ENCODE results near the gene SMIM7. TPM values are rescaled to one million over a fixed set of nuclear protein-coding genes. Genes with fewer than 3 reads are reported as not detected.

Gene SMIM7
- total RNA-seq, 1 donor from 2014 or later, result 75.3 TPM

DNA sequence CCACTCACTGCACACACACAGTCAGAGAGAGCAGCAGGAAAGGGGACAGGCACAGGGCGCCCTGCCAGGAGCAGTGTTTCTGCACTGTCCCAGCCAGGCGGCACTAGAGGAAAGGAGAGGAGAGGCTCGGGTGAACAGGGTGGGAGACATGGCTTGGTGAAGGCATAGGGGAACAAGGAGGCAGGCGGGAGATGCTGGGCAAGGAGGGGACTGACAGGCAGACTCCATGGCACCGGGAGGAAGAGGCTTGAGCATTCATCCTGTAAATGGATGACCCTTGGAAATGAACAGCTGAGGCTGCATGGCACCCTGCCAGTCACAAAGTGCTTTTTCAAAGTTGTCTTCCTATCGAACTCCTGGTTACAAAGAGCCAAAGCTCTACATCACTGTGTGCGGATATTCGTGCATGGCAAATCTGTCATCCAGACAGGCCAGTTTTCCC lies 54.4 kb downstream of the SMIM7 start:
- TF ChIP-seq, protein P1, sequence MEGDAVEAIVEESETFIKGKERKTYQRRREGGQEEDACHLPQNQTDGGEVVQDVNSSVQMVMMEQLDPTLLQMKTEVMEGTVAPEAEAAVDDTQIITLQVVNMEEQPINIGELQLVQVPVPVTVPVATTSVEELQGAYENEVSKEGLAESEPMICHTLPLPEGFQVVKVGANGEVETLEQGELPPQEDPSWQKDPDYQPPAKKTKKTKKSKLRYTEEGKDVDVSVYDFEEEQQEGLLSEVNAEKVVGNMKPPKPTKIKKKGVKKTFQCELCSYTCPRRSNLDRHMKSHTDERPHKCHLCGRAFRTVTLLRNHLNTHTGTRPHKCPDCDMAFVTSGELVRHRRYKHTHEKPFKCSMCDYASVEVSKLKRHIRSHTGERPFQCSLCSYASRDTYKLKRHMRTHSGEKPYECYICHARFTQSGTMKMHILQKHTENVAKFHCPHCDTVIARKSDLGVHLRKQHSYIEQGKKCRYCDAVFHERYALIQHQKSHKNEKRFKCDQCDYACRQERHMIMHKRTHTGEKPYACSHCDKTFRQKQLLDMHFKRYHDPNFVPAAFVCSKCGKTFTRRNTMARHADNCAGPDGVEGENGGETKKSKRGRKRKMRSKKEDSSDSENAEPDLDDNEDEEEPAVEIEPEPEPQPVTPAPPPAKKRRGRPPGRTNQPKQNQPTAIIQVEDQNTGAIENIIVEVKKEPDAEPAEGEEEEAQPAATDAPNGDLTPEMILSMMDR (IDR thresholded peaks at IDR 0.05; ENCODE audit: insufficient read depth, low read length, severe bottlenecking), result no peak
- Histone ChIP-seq H3K27me3 (ENCODE audit: control insufficient read depth, insufficient read depth, low read length) (no peaks in the 10 kb centered on the region), H3K4me3 (ENCODE audit: low read depth, low read length) (no peak overlapping the region), H3K36me3 (ENCODE audit: control insufficient read depth, insufficient read depth, low read length) (peaks cover 4% of the 10 kb centered on the region)
- no peak for DNase-seq (ENCODE audit: low read depth)
- FAIRE-seq, result no peak

DNA sequence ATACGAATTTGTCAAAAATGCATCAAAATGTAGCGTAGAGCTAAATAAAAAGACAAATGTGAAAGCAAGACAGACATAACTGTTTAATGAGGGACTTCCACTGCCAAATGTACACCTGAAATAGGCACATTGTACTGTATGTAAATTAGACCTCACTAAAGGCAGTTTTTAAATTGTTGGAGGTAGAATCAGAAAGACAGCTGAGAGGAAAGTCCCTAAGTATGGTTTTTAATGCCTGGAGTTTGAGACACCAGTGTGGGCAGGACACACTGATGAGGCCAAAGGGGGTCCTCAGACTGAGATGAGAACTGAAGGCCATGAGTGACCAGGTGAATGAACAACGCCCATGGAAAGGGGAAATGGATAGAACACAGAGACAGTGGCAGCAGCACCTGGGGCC lies 54.8 kb downstream of the SMIM7 start:
- TF ChIP-seq, protein P1 (IDR thresholded peaks at IDR 0.05; ENCODE audit: insufficient read depth, low read length, severe bottlenecking), result no peak
- FAIRE-seq (no peak), DNase-seq (ENCODE audit: low read depth) (no peak)
- H3K4me3 ChIP-seq (ENCODE audit: low read depth, low read length), result no peak overlapping the region
- H3K27me3 ChIP-seq (ENCODE audit: control insufficient read depth, insufficient read depth, low read length), result no peaks in the 10 kb centered on the region
- H3K36me3 ChIP-seq (ENCODE audit: control insufficient read depth, insufficient read depth, low read length), result peaks cover 4% of the 10 kb centered on the region

DNA sequence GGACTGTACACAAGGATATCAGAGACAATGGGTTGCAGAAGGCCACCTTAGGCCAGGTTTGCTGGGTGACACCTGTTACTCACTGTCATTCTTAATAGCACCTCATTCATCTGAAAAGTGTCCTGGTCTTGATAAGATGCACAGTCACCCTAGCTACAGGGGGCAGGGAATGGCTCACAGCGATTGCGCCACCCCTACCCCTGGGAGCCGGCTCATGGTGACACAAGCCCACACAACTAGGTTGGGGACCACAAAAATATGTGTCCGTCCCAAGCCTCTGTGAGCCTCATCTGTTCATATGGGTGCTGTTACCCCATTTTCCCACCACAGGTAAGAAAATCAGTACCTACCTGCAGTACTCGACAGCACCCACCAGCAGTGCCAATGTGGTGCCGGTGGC lies 55.3 kb downstream of the SMIM7 start:
- H3K27me3 ChIP-seq (ENCODE audit: control insufficient read depth, insufficient read depth, low read length), result no peaks in the 10 kb centered on the region
- FAIRE-seq (no peak), DNase-seq (ENCODE audit: low read depth) (no peak)
- no peak overlapping the region for H3K4me3 ChIP-seq (ENCODE audit: low read depth, low read length)
- H3K36me3 ChIP-seq (ENCODE audit: control insufficient read depth, insufficient read depth, low read length), result peaks cover 4% of the 10 kb centered on the region
- TF ChIP-seq, protein P1 (IDR thresholded peaks at IDR 0.05; ENCODE audit: insufficient read depth, low read length, severe bottlenecking), result no peak

DNA sequence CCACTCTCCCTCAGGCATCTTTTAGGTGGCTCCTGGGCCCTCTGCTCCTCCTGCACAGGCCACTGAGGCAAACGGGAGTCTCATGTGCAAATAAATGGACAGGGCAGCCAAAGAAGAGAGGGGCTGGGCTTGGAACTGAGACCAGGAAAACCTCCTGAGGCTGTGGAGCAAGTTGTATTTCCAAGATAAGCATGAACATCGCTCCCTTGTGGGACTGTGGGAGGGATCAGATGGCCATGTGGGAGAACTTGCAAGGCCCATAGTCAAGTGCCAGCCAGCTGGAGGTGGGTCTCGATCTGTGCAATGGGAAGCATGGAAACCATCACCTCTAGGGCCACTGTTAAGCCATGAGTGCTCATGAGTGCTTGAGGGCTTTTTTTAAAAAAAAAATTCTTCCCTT lies 56.9 kb downstream of the SMIM7 start:
- Histone ChIP-seq H3K4me3 (ENCODE audit: low read depth, low read length) (no peak overlapping the region), H3K36me3 (ENCODE audit: control insufficient read depth, insufficient read depth, low read length) (peaks cover 4% of the 10 kb centered on the region), H3K27me3 (ENCODE audit: control insufficient read depth, insufficient read depth, low read length) (no peaks in the 10 kb centered on the region)
- FAIRE-seq (no peak), DNase-seq (ENCODE audit: low read depth) (no peak)
- TF ChIP-seq, protein P1 (IDR thresholded peaks at IDR 0.05; ENCODE audit: insufficient read depth, low read length, severe bottlenecking), result no peak

DNA sequence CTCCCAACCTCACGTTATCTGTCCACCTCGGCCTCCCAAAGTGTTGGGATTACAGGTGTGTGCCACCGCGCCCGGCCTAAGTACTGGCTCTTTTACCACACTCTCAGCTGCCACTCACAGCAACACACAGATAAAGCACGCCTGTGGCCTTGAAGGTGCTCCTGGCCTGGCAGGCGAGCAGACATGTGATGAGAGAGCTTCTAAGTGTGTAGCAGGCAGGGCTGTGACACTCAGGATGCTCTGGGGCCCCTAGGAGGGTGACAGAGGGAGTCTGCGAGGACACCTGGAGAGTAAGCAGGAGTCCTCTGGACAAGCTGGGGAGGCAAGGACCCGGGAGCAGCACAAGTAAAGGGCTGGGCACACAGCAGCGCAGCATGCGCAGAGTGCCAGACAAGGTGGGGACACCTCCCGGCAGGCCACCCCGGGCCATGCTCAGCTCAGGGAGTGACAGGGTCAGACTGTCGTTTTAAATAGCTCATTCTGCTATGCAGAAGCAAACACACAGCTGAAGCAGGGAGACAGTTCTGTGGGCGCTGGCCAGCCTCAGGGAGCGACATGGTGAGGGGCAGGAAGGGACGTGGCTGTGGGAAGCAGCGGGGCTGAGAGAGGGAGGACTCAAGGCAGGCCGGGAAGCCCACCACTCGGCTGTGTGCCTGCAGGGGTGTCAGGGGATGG lies 58.4 kb downstream of the SMIM7 start:
- Histone ChIP-seq H3K27me3 (ENCODE audit: control insufficient read depth, insufficient read depth, low read length) (no peaks in the 10 kb centered on the region), H3K4me3 (ENCODE audit: low read depth, low read length) (no peak overlapping the region), H3K36me3 (ENCODE audit: control insufficient read depth, insufficient read depth, low read length) (peaks cover 3% of the 10 kb centered on the region)
- TF ChIP-seq, protein P1 (IDR thresholded peaks at IDR 0.05; ENCODE audit: insufficient read depth, low read length, severe bottlenecking), result no peak
- DNase-seq (ENCODE audit: low read depth), result no peak
- no peak for FAIRE-seq

DNA sequence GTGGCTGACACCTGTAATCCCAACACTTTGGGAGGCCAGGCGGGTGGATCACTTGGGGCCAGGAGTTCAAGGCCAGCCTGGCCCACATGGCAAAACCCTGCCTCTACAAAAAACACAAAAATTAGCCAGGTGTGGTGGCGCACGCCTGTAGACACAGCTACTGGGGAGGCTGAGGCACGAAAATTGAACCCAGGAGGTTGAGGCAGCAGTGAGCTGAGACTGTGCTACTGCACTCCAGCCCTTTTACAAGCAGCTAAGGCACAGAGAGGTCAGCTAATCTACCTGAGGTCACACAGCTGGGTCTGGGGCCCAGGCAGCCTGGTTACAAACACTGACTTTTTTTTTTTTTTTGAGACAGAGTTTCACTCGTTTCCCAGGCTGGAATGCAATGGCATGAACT lies 59.1 kb downstream of the SMIM7 start:
- FAIRE-seq, result no peak
- no peak overlapping the region for H3K4me3 ChIP-seq (ENCODE audit: low read depth, low read length)
- no peaks in the 10 kb centered on the region for H3K27me3 ChIP-seq (ENCODE audit: control insufficient read depth, insufficient read depth, low read length)
- DNase-seq (ENCODE audit: low read depth), result no peak
- TF ChIP-seq, protein P1 (IDR thresholded peaks at IDR 0.05; ENCODE audit: insufficient read depth, low read length, severe bottlenecking), result no peak
- peaks cover 2% of the 10 kb centered on the region for H3K36me3 ChIP-seq (ENCODE audit: control insufficient read depth, insufficient read depth, low read length)

All from bronchial epithelial cell (primary cell).